Activated CD8-positive, alpha-beta memory T cell treated with anti-CD3 and anti-CD28 coated beads for 24 hours (primary cell): ENCODE results near the gene ARL8A.
"Not testable (repeated sequence)": the region's sequence is repeated elsewhere in the genome, so short reads cannot be mapped to it uniquely, and the experiment has no call there.

ENCODE experiments used
- DNase-seq: peaks from one replicate; pipeline ENCODE4 v3.0.0-alpha.2; 2020

Gene ARL8A

GRCh38 chr1:202133496-202133895, 11.0 kb downstream of the ARL8A start:
- no peak for DNase-seq

- DNase-seq, result no peak
Observed at GRCh38 chr1:202133001-202133400, 11.5 kb downstream of the ARL8A start.

DNA sequence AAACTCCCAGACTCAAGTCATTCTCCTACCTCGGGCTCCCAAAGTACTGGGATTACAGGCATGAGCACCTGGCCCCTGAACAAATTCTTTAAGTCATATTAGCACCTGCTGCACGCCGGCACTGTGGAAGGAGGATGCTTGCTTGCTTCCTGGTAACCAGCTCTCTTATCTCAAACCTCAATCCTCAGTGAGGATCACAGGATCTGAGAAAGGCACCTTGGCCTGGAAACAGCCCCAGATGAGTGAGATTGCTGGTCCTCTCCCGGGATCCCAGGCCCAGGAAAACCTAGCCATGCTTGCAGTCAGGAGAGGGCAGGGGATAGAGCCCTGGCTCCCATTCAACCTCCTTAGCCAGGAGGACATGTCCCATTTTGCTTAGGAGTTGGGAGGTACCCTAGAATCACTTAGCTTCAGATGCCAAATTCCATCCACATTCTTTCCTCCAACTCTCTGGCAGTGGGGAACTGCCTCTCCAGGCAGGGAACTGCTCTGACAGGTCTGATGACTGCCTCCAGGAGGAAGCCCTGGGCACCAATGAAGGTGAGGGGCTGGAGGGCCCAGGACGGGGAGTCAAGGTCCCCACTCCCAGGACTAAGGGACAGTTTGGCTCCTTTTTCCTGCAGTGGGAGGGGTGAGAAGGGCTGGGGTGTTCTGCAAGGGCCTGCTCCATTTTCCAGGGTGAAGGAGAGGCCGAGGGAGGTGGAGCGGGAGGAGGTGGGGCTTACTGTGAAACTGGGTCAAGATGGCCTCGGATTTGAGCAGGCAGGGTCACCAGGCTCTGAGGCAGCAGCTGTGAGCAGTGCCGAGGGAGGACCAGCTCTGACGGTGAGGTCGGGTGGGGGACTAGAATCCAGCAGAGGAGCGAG, 12.3 kb downstream of the ARL8A start:
- DNase-seq, result no peak

GRCh38 chr1:202130816-202131522, 13.6 kb downstream of the ARL8A start:
- no peak for DNase-seq

DNA sequence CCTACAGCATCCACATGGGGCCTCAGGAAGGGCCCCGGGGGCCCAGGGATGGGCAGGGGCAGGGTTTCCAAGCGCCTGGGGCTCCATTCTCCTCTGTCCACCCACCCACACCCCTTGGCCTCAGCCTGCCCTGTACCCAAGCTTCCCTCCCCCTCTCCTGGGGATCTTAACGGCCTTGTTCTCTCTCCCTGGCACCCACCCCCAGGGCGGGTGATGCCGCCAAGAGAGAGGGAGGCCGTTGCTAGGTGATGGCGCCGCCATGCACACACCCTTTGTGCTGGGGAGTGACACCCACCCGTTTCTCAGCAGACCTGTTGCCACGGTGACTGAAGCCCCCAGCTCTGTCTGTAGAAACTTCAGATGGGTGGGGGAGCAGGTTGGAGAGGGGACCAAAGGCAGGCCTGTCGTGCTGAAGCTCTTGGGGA, 14.2 kb downstream of the ARL8A start:
- DNase-seq, result no peak

DNA sequence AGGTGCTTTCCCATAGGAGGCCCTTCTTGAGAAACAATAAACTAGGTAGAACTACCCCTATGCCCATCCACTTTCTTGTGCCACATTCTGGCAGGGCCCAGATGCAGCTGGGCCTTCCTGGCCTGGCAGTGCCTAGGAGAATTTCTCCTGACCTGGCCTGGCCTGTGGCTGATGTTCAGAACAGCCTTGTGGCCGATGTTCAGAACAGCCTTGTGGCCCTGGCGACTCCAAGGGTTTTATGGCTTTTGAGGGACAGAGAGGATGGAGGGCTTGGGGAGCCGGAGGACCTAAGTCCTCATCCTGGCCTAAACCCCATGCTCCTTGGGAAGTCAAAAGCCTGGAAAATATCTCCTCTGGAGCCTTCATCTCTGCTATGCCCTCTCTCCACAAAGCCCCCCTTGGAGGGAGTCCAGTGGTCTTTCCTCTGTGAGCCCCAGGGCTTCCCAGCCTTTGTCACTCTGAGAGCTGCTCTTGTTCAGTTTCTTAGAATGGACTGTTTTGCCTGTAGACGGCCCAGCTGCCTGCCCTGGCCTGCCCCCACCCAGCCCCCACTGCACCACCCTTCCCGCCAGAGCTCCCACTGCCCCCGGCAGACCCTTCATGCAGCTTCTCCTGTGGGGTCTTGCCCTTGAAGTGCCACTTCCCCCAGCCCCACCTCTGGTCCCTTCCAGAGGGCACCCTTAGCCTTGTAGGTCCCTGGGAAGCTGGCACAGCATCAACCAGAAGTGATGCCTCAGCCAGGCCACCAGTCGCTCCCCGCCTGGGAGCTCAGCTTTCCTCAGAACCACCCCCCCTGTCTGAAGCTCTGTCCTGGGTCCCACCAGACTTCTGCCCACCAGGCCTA, 14.9 kb downstream of the ARL8A start:
- no peak for DNase-seq

GRCh38 chr1:202127836-202128622, 16.5 kb downstream of the ARL8A start:
- DNase-seq, result no peak

DNA sequence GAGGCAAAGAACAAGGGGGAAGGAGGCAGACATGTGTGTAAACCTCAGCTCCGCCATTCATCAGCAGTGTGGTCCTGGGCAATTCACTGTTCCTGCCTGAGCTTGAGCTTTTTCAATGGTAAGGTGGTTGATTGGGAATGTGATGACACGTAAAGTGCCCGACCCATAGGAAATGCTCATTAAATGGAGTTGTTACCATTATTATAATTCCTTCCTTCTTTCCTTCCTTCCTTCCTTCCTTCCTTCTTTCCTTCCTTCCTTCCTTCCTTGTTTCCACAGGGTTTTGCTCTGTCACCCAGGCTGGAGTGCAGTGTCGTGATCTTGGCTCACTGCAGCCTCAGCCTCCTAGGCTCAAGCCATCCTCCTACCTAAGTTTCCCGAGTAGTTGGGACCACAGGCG, 17.5 kb downstream of the ARL8A start:
- DNase-seq, result no peak

GRCh38 chr1:202126426-202126825, 18.1 kb downstream of the ARL8A start:
- no peak for DNase-seq

- DNase-seq, result no peak
Observed at GRCh38 chr1:202125611-202126010, 18.9 kb downstream of the ARL8A start.

DNA sequence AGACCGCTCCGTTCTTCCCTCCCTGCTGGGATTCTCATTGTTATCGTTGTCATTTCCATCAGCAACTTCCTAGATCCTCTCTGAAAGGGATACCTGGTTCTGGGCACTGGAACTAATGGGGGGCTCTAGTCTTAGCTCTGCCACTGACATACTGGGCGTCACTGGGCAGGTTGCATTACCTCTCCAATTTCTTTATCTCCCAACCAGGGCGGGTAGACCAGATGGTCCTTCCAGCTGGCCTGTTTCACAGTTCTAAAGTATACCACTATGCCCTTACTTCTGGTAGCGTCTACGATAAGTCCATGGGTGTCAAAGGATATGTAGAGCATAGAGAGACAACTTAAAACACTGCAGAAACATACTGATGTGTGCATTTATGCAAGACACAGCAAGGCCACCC, 20.4 kb downstream of the ARL8A start:
- DNase-seq, result no peak

- DNase-seq, result no peak
Observed at GRCh38 chr1:202123336-202123813, 21.2 kb downstream of the ARL8A start.

DNA sequence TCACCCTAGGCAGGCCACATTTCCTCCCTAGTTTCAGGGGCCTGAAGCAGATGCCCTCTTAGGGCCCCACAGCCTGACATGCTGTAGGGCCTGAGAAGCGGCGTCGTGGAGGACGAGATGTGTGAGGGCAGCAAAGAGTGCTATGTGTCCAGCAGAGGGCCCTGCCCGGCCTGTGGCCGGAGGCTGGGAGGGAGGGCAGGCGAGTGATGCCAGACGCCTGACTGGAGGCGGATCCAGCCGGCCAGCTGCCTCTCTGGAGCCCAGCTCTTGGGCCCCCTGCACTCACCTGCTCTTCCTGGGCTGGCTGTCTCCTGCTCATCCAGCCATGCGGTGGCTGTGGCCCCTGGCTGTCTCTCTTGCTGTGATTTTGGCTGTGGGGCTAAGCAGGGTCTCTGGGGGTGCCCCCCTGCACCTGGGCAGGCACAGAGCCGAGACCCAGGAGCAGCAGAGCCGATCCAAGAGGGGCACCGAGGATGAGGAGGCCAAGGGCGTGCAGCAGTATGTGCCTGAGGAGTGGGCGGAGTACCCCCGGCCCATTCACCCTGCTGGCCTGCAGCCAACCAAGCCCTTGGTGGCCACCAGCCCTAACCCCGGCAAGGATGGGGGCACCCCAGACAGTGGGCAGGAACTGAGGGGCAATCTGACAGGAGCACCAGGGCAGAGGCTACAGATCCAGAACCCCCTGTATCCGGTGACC, 21.8 kb downstream of the ARL8A start, which contains the start of gene GPR37L1:
Gene GPR37L1 (plus strand): TSS at position 279 of the 697 bp plus-strand sequence. CDS start 47 bp downstream, at position 326.
- no peak for DNase-seq

- no peak for DNase-seq
Observed at GRCh38 chr1:202121006-202121405, 23.5 kb downstream of the ARL8A start.

- no peak for DNase-seq
Observed at GRCh38 chr1:202117898-202118371, 26.6 kb downstream of the ARL8A start.

- no peak for DNase-seq
Observed at GRCh38 chr1:202116287-202116686, 28.2 kb downstream of the ARL8A start.

GRCh38 chr1:202113690-202114300, 30.7 kb downstream of the ARL8A start:
- no peak for DNase-seq

- no peak for DNase-seq
Observed at GRCh38 chr1:202112859-202113689, 31.5 kb downstream of the ARL8A start.

DNA sequence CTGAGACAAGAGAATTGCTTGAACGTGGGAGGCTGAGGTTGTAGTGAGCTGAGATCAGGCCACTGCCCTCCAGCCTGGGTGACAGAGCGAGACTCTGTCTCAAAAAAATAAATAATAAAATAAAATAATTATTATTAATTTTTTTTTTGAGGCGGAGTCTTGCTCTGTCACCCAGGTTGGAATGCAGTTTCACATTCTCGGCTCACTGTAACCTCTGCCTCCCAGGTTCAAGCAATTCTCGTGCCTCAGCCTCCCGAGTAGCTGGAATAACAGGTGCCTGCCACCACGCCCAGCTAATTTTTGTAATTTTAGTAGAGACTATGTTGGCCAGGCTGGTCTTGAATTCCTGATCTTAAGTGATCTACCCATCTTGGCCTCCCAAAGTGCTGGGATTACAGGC, 32.9 kb downstream of the ARL8A start:
- DNase-seq, result not testable (repeated sequence)

GRCh38 chr1:202110977-202111376, 33.6 kb downstream of the ARL8A start:
- no peak for DNase-seq
